Breast epithelium (tissue), 4 donors: ENCODE results near the gene CCDC85C. TPM values are rescaled to one million over a fixed set of nuclear protein-coding genes. Genes with fewer than 3 reads are reported as not detected.

Source experiments
- DNase-seq, 2 donors: peaks; one replicate each; pipeline ENCODE4 v3.0.0-alpha.2; 2019; ENCODE audit warnings: low spot score in 2 of 2
- H3K27ac ChIP-seq, 2 donors: fragments of 200-600 bp; sonication (generic) in 1 of 2; one replicate each; pipeline ENCODE4 v1.5.1; 2016 to 2019; ENCODE audit warnings: mild to moderate bottlenecking in 1 of 2
- H3K27me3 ChIP-seq, 2 donors: fragments of 200-600 bp; sonication (generic) in 1 of 2; one replicate each; pipeline versions ENCODE4 v1.5.1 to v1.6.0; 2017 to 2019; ENCODE audit warnings: control low read depth in 1 of 2, mild to moderate bottlenecking in 1 of 2
- H3K36me3 ChIP-seq: fragments of 200-600 bp; one replicate; pipeline ENCODE4 v1.5.1; 2019
- H3K4me1 ChIP-seq, 2 donors: fragments of 200-600 bp; sonication (generic); one replicate each; pipeline ENCODE4 v1.5.1; 2016 to 2019; ENCODE audit warnings: control low read depth in 1 of 2
- H3K4me3 ChIP-seq, 3 donors: fragments of 200-600 bp; sonication (generic); 1 replicate in 2 of 3; 2 replicates in 1 of 3; pipeline ENCODE4 v1.5.1; 2016 to 2019; ENCODE audit warnings: mild to moderate bottlenecking in 3 of 3, moderate library complexity in 2 of 3
- H3K9me3 ChIP-seq, 2 donors: fragments of 200-600 bp; sonication (generic) in 1 of 2; one replicate each; pipeline ENCODE4 v1.5.1; 2016 to 2019; ENCODE audit warnings: control low read depth in 1 of 2
- POLR2A ChIP-seq: fragments of 450-650 bp; IDR thresholded peaks from one replicate; pipeline ENCODE4 v1.6.1; 2016; ENCODE audit warnings: antibody characterized with exemption, mild to moderate bottlenecking, moderate library complexity
- POLR2AphosphoS5 ChIP-seq, 3 donors: sonication (generic); formaldehyde crosslinking; IDR thresholded peaks; one replicate each; pipeline ENCODE4 v1.6.1; 2017; ENCODE audit warnings: antibody characterized with exemption in 3 of 3
- intact Hi-C: fragments of 100-400 bp; cut with DNase I; formaldehyde crosslinking; loops from one replicate; pipeline ENCODE4 v1.15.1; 2023; ENCODE audit warnings: low total_unique reads
- total RNA-seq, 3 donors: library from RNA; depleted of rRNA; stranded (reverse); fragments of >200 nt; gene quantifications; one replicate each; pipeline ENCODE4 v1.1.0, GENCODE V29; 2016
- TF ChIP-seq, protein P1 (sequence below), 3 donors: fragments of 450-650 bp; IDR thresholded peaks; one replicate each; pipeline ENCODE4 v1.5.1; 2016 to 2017; ENCODE audit warnings: antibody characterized with exemption in 3 of 3, mild to moderate bottlenecking in 3 of 3, moderate library complexity in 3 of 3

CCDC85C gene
- total RNA-seq, 3 donors from 2014 or later = 1.3 to 8.3 (median 4.3) TPM

DNA sequence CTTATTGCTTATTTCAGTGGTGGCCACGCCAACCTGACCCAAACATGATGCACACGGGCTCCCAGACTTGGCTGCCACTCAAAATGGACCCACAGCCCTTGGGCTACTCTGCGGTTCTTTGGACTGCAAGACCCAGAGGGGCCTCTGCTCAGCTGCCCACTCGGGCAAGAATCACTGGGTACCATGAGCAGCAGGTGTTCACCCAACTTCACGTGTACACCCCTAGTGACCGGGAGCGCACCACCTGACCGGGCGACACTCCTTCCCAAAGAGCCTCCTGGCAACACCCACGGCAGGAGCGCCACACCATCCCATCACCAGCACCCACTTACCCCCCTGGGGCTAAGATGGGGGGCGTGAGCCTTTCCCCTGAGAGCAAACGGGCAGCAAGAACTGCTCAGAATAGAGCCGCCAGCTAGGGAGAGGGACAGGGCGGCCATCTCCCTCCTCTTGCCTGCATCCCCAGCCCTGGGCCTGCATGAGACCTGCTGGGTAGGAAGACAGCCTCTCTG is 90.8 kb downstream of the CCDC85C start:
- no peak overlapping the region for H3K27ac ChIP-seq
- intact Hi-C loops = no loop called here
- H3K4me1 ChIP-seq = peaks cover 0 to 3% of the 10 kb centered on the region in 2 donors
- H3K4me3 ChIP-seq = no peak overlapping the region
- DNase-seq = peak in 1 of 2 donors; percentile 47
- no peaks in the 10 kb centered on the region for H3K36me3 ChIP-seq
- no peaks in the 10 kb centered on the region for H3K9me3 ChIP-seq
- H3K27me3 ChIP-seq = no peaks in the 10 kb centered on the region
- TF ChIP-seq, protein P1, sequence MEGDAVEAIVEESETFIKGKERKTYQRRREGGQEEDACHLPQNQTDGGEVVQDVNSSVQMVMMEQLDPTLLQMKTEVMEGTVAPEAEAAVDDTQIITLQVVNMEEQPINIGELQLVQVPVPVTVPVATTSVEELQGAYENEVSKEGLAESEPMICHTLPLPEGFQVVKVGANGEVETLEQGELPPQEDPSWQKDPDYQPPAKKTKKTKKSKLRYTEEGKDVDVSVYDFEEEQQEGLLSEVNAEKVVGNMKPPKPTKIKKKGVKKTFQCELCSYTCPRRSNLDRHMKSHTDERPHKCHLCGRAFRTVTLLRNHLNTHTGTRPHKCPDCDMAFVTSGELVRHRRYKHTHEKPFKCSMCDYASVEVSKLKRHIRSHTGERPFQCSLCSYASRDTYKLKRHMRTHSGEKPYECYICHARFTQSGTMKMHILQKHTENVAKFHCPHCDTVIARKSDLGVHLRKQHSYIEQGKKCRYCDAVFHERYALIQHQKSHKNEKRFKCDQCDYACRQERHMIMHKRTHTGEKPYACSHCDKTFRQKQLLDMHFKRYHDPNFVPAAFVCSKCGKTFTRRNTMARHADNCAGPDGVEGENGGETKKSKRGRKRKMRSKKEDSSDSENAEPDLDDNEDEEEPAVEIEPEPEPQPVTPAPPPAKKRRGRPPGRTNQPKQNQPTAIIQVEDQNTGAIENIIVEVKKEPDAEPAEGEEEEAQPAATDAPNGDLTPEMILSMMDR (IDR thresholded peaks at IDR 0.05) = no peak
- TF ChIP-seq POLR2A (no peak), POLR2AphosphoS5 (IDR thresholded peaks at IDR 0.05) (no peak)

DNA sequence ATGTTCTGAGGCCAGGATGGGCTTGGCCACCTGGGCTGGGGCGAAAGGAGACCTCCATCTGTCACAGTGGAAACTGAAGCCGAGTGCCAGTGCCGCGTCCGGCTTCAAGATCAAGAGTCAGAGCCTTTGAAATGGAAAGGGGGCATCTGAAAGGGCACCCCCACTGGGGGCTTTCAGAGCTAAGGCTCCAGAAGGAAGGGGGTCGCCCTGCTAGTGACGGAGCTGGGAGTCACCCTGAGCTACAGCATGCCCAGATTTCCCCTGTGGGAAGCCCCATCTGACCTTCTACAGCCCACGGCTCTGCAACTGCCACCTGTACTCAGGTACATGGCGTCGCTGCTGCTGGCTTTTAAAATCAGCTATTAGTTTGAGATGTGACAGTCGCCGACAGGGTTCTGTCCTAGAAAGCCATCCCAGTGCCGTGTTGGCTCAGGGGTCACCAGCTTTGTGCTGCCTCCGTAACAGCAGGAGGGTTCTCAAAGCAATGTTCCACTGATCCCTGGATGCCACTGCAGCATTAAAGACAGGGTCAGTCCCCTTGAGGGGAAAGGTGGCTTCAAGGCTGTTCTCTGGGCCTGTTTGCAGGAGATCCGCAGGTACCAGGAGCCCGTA is 91.3 kb downstream of the CCDC85C start:
- no peaks in the 10 kb centered on the region for H3K36me3 ChIP-seq
- no peaks in the 10 kb centered on the region for H3K27me3 ChIP-seq
- H3K9me3 ChIP-seq = no peaks in the 10 kb centered on the region
- peak overlapping the region in 1 of 2 donors; percentile 62 for H3K27ac ChIP-seq
- TF ChIP-seq, protein P1 (IDR thresholded peaks at IDR 0.05) = no peak
- TF ChIP-seq POLR2A (no peak), POLR2AphosphoS5 (IDR thresholded peaks at IDR 0.05) (no peak)
- peak in 1 of 2 donors; percentile 35 for DNase-seq
- intact Hi-C loops = no loop called here
- H3K4me3 ChIP-seq = no peak overlapping the region
- peaks cover 0 to 3% of the 10 kb centered on the region in 2 donors for H3K4me1 ChIP-seq

DNA sequence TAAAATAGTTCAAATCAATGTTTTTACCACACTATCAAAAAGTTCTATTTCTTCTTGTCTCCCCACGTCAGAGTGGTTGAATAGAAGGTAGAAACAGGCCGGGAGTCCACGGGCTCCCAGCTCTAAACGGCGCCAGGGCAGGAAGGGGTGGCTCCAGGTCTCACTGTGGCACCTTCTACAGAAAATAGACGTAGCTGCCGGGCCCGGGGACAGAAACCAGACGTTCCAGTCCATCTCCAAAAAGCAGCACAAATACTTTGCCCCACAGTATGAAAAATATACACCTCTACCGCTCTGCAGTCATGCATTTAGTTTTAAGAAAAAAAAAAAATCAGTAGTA is 91.9 kb downstream of the CCDC85C start:
- intact Hi-C loops = no loop called here
- H3K9me3 ChIP-seq = no peaks in the 10 kb centered on the region
- peak overlapping the region; percentile 62 to 75 for H3K27ac ChIP-seq
- no peak overlapping the region for H3K4me3 ChIP-seq
- H3K36me3 ChIP-seq = no peaks in the 10 kb centered on the region
- TF ChIP-seq POLR2A (no peak), POLR2AphosphoS5 (IDR thresholded peaks at IDR 0.05) (no peak)
- TF ChIP-seq, protein P1 (IDR thresholded peaks at IDR 0.05) = no peak
- DNase-seq = no peak
- peaks cover 0 to 3% of the 10 kb centered on the region in 2 donors for H3K4me1 ChIP-seq
- H3K27me3 ChIP-seq = no peaks in the 10 kb centered on the region

DNA sequence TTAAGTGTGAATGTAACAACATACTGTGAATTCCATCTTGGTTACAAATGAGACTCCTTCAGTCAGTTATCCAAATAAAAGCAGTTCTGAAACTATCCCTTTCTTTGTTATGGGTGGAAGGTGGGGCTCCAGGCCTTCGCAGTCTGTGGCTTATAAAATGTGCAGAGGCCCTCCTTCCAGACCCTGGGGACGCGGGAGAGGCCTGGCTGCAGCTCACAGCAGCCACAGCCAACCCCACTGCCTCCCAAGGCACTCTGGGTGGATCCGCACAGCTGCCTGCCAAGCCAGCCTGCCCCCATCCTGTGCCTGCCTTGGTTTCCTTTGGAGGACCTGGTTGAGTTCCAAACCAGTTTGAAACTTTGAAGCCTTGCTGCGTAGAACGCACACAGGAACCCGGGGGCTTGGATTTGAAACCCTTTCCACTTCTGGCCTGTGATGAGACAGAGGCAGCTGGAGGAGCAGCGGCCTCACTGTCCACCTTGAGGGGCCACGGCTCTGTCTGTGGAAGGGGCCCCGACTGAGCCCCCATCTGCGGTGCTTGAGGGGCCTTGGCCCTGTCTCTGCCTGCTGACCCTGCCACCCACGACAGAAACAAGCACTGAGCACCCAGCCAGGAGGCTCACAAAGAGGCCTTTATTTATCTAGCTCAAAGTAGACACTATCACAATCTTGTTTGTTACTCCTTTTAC is 92.4 kb downstream of the CCDC85C start:
- TF ChIP-seq POLR2A (no peak), POLR2AphosphoS5 (IDR thresholded peaks at IDR 0.05) (no peak)
- TF ChIP-seq, protein P1 (IDR thresholded peaks at IDR 0.05) = no peak
- intact Hi-C loops = no loop called here
- Histone ChIP-seq H3K36me3 (no peaks in the 10 kb centered on the region), H3K27ac (peak overlapping the region; percentile 62 to 75), H3K9me3 (no peaks in the 10 kb centered on the region), H3K27me3 (no peaks in the 10 kb centered on the region), H3K4me3 (no peak overlapping the region), H3K4me1 (peaks cover 0 to 3% of the 10 kb centered on the region in 2 donors)
- DNase-seq = peak in 1 of 2 donors; percentile 17

DNA sequence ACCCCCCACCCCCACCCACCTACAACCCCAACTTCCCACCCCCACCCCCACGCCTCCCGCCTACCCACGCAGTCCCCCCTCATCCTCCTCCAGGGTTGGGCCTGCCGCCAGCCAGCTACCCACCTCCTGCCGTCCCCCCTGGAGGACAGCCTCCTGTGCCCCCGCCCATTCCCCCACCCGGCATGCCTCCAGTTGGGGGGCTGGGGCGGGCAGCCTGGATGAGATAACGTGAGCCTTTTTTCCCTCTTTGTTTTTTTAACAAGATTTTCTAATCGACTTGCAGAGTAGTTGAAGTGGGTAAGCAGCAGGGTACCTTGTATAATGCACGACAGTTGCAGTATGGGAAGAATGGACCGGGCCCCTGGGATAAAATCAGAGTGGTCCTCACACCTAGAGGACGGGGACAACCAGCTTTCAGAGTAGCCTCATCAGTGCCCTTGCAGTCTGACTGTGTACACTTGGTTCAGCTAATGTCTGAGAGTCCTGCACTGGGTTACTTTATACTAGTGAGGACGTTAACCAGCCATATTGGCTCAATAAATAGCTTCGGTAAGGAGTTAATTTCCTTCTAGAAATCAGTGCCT is 93.4 kb downstream of the CCDC85C start:
- Histone ChIP-seq H3K27ac (no peak overlapping the region), H3K4me1 (peaks cover 0 to 3% of the 10 kb centered on the region in 2 donors), H3K27me3 (no peaks in the 10 kb centered on the region), H3K4me3 (no peak overlapping the region), H3K9me3 (no peaks in the 10 kb centered on the region), H3K36me3 (no peaks in the 10 kb centered on the region)
- intact Hi-C loops = no loop called here
- TF ChIP-seq POLR2AphosphoS5 (IDR thresholded peaks at IDR 0.05) = no peak
- TF ChIP-seq, protein P1 (IDR thresholded peaks at IDR 0.05) = no peak
- TF ChIP-seq POLR2A = no peak
- DNase-seq = no peak
